ENCODE data around the gene TPCN2. TPM values are rescaled to one million over a fixed set of nuclear protein-coding genes. Genes with fewer than 3 reads are reported as not detected.

TPCN2 gene
- total RNA-seq, 1 donor from 2014 or later = 7.9 TPM

GRCh38 chr11:69084371-69084770 is 35.6 kb downstream of the TPCN2 start:
- ATAC-seq (no peak), DNase-seq (no peak)
- intact Hi-C loops (cut with micrococcal nuclease) = no loop called here

GRCh38 chr11:69085490-69086095 is 36.9 kb downstream of the TPCN2 start:
- intact Hi-C loops (cut with micrococcal nuclease) = no loop called here
- DNase-seq (no peak), ATAC-seq (no peak)

GRCh38 chr11:69086152-69087132 is 37.7 kb downstream of the TPCN2 start:
- no peak for DNase-seq
- intact Hi-C loops (cut with micrococcal nuclease) = no loop called here
- no peak for ATAC-seq

DNA sequence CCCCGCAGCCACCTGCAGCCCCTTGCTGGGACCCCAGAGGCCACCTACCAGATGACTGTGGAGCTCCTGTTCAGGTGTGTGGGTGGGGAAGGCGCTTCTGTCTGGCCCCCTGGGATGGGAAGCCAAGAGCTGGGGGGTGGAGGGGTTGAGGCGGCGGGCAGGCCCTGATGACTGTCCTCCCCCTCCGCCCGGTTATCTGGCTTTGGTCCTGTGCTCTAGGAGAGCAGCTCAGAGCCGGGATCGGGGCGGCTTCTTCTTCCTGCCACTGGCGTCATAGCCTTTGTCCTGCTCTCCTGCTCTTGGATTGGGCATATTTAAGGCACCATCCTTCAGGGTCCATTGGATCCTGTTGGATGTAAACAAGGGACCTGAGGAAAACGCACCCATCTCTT is 38.4 kb downstream of the TPCN2 start:
- DNase-seq (no peak), ATAC-seq (no peak)
- intact Hi-C loops (cut with micrococcal nuclease) = no loop called here

DNA sequence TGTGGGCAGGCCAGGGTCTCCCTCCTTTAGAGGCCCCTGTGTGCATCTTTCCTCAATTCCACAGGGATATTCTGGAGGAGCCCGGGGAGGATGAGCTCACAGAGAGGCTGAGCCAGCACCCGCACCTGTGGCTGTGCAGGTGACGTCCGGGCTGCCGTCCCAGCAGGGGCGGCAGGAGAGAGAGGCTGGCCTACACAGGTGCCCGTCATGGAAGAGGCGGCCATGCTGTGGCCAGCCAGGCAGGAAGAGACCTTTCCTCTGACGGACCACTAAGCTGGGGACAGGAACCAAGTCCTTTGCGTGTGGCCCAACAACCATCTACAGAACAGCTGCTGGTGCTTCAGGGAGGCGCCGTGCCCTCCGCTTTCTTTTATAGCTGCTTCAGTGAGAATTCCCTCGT is 39.1 kb downstream of the TPCN2 start:
- intact Hi-C loops (cut with micrococcal nuclease) = no loop called here
- DNase-seq (no peak), ATAC-seq (no peak)

DNA sequence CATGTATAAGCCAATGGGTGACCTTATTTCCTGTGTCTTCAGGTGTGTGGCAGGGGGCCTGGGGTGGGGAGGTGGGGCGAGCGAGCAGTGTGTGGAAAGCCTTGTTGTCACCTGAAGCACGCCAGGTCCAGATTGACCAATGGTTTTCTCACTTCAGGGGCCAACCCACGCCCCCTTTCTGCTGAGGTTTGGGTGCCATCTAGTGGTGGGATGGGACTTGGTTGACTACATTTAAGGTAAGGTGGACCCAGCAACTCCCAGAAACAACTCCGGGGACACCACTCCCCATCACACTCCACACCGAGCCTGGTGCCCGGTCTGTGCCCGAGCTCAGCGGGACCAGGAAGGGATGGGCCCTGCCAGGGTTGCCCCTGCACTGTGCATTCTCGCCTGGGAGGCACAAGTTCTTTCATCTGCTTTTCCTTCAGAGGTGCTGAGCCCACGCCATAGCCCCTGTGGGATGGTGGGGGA is 40.0 kb downstream of the TPCN2 start:
- ATAC-seq = peak; percentile 74
- intact Hi-C loops (cut with micrococcal nuclease) = no loop called here
- DNase-seq = peak; percentile 76

DNA sequence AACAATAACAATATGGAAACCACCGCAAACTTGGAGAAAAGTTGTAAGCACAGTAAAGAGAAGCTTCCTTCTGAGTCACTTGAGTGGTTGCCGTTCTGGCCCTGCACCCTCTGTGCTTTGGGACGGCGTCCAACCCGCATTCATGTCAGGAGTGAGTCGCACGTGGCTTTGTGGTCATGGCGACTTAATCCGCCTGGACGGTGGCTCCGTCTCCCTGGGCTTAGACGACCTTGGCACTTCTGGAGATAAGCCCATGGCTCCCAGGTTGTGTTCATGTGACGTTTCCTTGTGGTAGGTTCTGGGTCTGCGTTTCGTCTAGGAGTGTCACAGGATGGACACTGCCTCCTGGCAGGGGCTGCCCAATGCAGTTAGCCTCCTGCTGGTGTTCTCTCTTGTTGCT is 40.5 kb downstream of the TPCN2 start:
- intact Hi-C loops (cut with micrococcal nuclease) = no loop called here
- ATAC-seq = peak; percentile 75
- peak; percentile 81 for DNase-seq

GRCh38 chr11:69091638-69092165 is 43.0 kb downstream of the TPCN2 start:
- intact Hi-C loops (cut with micrococcal nuclease) = no loop called here
- DNase-seq (no peak), ATAC-seq (no peak)

GRCh38 chr11:69092263-69092662 is 43.5 kb downstream of the TPCN2 start:
- ATAC-seq (no peak), DNase-seq (no peak)
- intact Hi-C loops (cut with micrococcal nuclease) = no loop called here

GRCh38 chr11:69093106-69093505 is 44.4 kb downstream of the TPCN2 start:
- DNase-seq (no peak), ATAC-seq (no peak)
- intact Hi-C loops (cut with micrococcal nuclease) = no loop called here

DNA sequence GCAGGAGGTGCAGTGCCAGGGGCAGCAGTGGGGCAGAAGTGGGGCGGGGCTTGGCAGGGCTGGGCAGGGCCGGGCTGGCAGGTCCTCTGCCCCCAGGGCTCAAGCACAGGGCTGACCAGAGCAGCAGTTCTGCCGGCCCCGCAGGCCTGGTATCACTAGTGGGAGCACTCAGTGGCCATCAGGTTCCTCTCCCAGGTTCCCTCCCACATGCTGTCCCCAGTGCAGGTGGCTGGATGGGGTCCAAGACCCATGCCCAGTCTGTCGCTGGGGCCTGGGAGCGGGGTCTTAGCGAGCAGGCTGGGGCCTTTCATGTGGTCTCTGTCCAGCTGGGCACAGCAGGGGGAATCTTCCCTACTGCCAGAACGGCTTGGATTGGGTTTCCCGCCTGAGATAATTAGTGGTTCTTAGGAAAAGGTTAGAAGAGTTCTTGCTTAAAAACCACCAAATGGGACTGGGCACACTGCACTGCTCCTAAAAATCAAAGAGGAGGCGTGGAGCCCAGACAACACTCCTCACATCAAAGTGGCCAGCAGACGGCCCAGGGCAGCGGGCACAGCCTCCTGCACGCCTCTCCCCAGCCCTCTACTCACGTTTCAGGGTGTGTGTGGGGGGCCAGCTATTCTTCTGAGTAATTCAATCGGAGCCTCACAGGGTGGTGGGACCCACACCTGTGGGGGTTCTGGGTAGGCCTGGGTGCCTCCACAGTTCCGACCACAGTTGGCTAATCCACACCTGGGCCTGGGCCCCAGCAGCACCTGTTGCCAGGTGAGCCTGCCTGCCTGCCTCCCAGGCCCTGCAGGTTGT is 45.6 kb downstream of the TPCN2 start:
- DNase-seq (no peak), ATAC-seq (peak; percentile 16)

DNA sequence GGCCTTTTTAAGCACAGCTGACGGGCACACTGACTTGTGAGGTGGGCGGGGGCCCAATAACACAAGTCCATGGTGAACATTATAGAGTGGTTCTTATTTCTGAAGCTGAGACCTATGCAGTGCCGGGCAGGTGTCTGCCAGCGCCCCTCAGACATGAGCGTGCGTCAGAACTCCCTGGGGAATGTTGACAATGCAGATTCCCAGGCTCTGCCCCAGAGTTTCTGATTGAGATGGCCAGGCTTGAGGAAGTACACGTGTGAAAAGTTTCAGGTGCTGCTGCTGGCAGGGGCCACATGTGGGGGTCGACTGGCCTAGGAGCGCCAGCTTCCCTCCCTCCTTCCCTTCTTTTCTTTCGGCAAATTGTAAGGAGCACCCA is 46.2 kb downstream of the TPCN2 start:
- intact Hi-C loops (cut with micrococcal nuclease) = no loop called here
- peak; percentile 3 for ATAC-seq
- peak; percentile 16 for DNase-seq

More for the DNA sequence above, 45.6 kb downstream of the TPCN2 start:
- intact Hi-C loops (cut with micrococcal nuclease) = no loop called here

DNA sequence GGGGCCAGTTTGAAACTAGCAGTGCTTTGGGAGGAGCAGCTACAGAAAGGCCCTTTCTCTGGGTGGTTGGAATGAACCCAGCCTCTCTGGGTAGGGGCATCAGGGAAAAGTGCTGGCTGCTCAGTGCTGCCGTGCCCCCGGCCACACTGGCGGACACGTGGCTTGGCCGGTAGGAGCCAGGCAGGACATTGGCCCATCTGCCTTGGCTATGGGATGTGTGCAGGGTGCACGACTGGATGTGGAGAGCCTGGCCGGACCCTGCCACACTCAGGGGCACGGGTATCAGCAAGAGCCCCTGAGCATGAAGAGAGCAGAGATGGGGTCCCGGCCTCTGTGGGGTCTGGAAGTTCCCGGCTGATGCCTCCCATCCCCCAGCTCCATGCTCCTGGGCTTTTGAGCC is 46.6 kb downstream of the TPCN2 start:
- peak; percentile 10 for ATAC-seq
- no peak for DNase-seq
- intact Hi-C loops (cut with micrococcal nuclease) = no loop called here

DNA sequence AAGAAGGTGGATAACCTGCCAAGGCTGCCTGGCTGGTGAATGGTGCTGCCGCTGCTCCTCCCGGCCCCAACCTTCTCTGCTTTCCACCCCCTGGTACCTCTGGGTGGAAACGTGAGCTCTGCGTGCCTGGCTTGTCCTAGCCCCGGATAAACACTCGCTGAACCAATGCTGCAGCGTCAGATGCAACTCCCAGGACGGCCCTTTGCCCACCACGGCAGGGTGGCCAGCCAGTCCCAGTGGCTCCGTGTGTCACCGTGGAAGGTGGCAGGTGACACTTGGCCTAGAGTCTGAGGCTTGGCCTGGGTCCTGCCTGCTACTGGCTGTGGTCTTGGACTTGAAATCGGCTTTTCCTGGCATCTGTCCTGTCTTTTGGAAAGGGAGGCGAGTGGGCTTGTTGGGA is 47.7 kb downstream of the TPCN2 start:
- ATAC-seq (no peak), DNase-seq (peak; percentile 26)
- intact Hi-C loops (cut with micrococcal nuclease) = no loop called here

DNA sequence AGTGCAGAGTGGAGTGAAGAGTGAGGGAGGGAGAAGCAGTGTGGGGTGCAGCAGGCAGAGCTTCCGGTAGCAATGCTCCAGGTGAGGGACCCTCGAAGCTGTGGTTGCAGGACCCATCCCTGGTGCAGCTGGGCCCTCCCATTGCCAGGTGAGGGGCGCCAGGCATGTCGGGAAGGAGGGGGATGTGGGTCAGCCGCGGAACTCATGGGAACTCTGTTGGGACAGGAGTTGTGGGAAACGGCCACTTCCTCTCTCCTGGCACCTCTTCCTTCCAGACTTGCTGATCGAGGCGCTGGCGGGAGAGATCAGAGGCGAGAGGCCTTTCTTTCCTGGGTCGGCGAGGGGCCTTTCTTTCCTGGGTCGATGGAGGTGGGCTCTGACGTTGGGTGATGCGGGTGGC is 48.5 kb downstream of the TPCN2 start:
- intact Hi-C loops (cut with micrococcal nuclease) = no loop called here
- ATAC-seq = no peak
- no peak for DNase-seq

DNA sequence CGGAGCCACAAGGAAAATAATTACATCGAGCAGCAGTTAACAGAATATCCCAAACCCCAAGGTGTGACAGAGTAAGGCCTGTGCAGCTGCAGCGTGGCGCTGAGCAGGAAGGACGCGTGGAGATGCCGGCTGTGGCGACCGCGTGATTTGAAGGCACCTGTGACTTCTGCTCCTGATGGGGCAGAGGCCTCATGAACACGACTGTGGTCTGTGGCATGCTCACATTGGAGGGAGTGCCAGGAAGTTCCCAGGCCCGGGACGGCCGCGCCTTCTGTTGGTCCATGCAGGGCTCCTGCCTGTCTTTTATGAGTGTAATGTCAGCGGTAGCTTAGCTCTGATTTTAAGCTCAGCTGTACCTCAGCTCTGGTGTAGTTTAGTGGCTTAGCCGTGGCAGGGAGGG is 50.4 kb downstream of the TPCN2 start:
- DNase-seq = peak; percentile 25
- ATAC-seq = no peak
- intact Hi-C loops (cut with micrococcal nuclease) = no loop called here

DNA sequence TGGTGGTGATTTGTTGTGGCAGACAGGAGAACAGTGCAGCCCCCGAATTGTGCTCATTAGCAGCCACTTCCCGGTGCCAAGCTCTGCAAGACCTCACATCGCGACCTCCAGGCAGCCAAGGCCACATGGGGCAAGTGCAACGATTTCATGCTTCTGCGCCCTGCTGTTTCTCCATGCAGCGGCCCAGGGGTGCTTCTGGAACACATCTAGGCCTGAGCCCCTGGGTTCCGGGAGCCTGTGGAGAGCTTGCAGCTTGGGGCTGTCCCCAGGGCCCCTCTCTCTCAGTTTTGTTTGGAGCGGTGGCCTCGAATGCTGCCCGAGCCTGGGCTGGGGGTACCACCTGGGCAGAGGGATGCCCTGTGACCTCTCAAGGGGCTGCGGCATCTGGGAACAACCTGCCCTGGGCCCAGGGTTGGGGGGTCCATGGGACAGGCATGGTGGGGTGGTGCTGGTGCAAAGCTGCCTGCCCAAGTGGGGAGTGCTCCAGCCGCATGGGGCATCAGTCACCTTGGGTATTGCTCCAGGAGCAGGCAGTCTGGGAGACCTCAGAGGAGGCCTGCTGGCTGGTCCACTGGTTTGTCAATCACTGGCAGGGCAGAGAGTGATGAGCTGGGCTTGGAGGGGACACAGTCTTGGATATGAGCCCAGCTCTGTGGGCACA is 51.9 kb downstream of the TPCN2 start:
- intact Hi-C loops (cut with micrococcal nuclease) = loop anchor here (10.0 kb wide), 1 partner anchor 544 kb away; the partner anchor contains the start of gene CCND1
- ATAC-seq (no peak), DNase-seq (peak; percentile 26)

DNA sequence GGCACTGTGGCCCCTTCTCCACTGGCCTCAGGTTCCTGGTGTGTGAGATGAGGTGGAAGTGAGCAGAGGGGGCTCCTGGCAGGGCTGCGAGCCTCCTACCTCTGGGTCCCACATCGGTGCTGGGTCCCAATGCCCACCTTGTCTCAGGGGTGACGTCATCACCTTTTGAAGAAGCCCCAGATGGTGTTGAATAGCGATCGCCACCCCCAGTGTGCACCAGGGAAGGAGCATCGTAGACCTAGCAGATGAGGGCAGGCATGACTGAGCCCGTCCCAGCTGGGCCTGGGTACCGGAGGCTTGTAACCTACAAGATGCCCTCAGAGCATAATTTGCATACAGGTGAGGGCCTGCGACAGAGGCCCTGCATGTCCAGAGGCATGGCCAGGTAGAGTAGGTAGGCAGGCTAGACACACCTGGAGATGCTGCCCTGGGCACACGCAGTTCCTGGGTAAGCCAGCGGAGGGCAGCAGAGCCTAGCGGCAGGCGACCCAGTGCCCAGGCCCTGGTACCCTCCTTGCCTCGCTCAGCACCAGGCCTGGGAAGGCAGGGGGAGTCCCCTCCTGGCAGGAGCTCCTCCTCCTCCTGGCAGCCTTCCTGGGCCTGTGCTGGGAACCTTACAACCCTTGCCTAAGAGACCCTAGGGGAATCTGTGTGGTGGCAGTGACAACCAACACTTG is 52.5 kb downstream of the TPCN2 start:
- intact Hi-C loops (cut with micrococcal nuclease) = loop anchor here (10.0 kb wide), 1 partner anchor 544 kb away; the partner anchor contains the start of gene CCND1
- ATAC-seq (peak; percentile 89), DNase-seq (peak; percentile 86)
